Ovary (tissue), 9 donors: ENCODE results near the gene GLT1D1. TPM values are rescaled to one million over a fixed set of nuclear protein-coding genes. Genes with fewer than 3 reads are reported as not detected.

Experiments used
- DNase-seq, 5 donors: peaks; one replicate each; pipeline ENCODE4 v3.0.0-alpha.2; 2019 to 2020
- H3K27ac ChIP-seq, 2 donors: fragments of 200-600 bp; one replicate each; pipeline versions ENCODE4 v1.5.1 to v1.8.0; 2019 to 2022
- H3K27me3 ChIP-seq: fragments of 200-600 bp; one replicate; pipeline ENCODE4 v1.8.0; 2022
- H3K36me3 ChIP-seq: fragments of 200-600 bp; sonication (generic); one replicate; pipeline ENCODE4 v1.5.1; 2019
- H3K4me1 ChIP-seq: one replicate; pipeline ENCODE4 v1.8.1; 2013; ENCODE audit warnings: mild to moderate bottlenecking, moderate library complexity; ENCODE audit not compliant: insufficient read depth
- H3K4me3 ChIP-seq: fragments of 200-600 bp; sonication (generic); one replicate; pipeline ENCODE4 v1.5.1; 2017
- H3K9me3 ChIP-seq, 2 donors: fragments of 200-600 bp in 1 of 2; sonication (generic) in 1 of 2; one replicate each; pipeline versions ENCODE4 v1.5.1 to v1.8.1; 2013 to 2019; ENCODE audit warnings: mild to moderate bottlenecking in 1 of 2, moderate library complexity in 1 of 2
- EP300 ChIP-seq: sonication (generic); formaldehyde crosslinking; IDR thresholded peaks from one replicate; pipeline ENCODE4 v1.6.1; 2017; ENCODE audit warnings: antibody characterized with exemption
- POLR2A ChIP-seq: fragments of 450-650 bp; IDR thresholded peaks from one replicate; pipeline ENCODE4 v1.6.1; 2017; ENCODE audit warnings: antibody characterized with exemption, mild to moderate bottlenecking, moderate library complexity
- WGBS, 3 donors: extraction: QIAGEN DNeasy Blood & Tissue Kit in 1 of 3; methylation state at CpG; one replicate each; pipeline versions ENCODE4 v1.1.5 to v1.1.7; 2013 to 2017; 5-methylcytosine and 5-hydroxymethylcytosine counted together
- intact Hi-C, 4 donors: fragments of 100-400 bp; cut with DNase I; formaldehyde crosslinking; loops; one replicate each; pipeline versions ENCODE4 v1.11.0 to v1.15.1; 2022 to 2023
- polyA plus RNA-seq, 2 donors: library from polyadenylated mRNA; stranded (reverse); fragments of 200-250 nt in 1 of 2; fragments of 350-450 nt in 1 of 2; fragmentation: Illumina TruSeq in 1 of 2; extraction: RNeasy Lipid Tissue Mini Kit (QIAGEN cat#74804) in 1 of 2; gene quantifications; one replicate each; pipeline ENCODE4 v1.2.3, GENCODE V29; 2013 to 2014
- total RNA-seq, 7 donors: library from RNA; depleted of rRNA in 2 of 7; stranded (reverse); fragments of >200 nt in 2 of 7; fragmentation: NEBNext Ultra II Directional in 3 of 7; extraction: Animal tissue kit (Norgen Biotek cat#: 25700) in 3 of 7; gene quantifications; one replicate each; pipeline versions ENCODE4 v1.1.0 to v1.2.4, GENCODE V29; 2016 to 2023
- TF ChIP-seq, protein P1 (sequence below), 3 donors: fragments of 450-650 bp in 2 of 3; fragments of 200-600 bp in 1 of 3; IDR thresholded peaks; one replicate each; pipeline versions ENCODE4 v1.5.1 to v1.8.0; 2016 to 2022; ENCODE audit warnings: antibody characterized with exemption in 3 of 3, mild to moderate bottlenecking in 1 of 3
- donor health status: DM: no; HTN: no; CAD: no; lungs with moderate emphysema.
- donor health status: DM: no; HTN: no; CAD: no.
- donor health status: Bipolar disorder and iron deficiency.
- donor health status: DM: yes; HTN: yes; CAD: no.
- donor health status: DM: no; HTN: no; CAD: no.
- donor health status: DM: yes; HTN: yes; CAD: no.

The GLT1D1 gene
- total and polyA plus RNA-seq, 9 donors: 0.12 to 0.61 (median 0.24) TPM; not detected in 1

DNA sequence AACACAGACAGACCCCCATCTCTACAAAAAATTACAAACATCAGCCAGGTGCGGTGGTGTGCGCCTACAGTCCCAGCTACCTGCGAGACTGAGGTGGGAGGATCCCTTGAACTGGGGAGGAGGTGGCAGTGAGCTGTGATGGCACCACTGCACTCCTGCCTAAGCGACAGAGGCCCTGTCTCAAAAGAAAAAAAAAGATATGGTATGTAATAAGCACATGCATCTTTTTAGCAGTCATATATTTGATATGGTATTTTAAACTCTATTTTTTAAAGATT lies 36.7 kb upstream of the GLT1D1 start:
- Histone ChIP-seq H3K27me3 (no peaks in the 10 kb centered on the region), H3K27ac (no peak overlapping the region), H3K36me3 (no peaks in the 10 kb centered on the region), H3K4me3 (no peak overlapping the region), H3K4me1 (peaks cover 9% of the 10 kb centered on the region), H3K9me3 (no peaks in the 10 kb centered on the region)
- WGBS, 3 donors: 93 to 98% (median 96%) methylated on average over 4 of the region's 4 CpGs
- intact Hi-C loops: no loop called here
- TF ChIP-seq EP300: no peak
- TF ChIP-seq, protein P1, sequence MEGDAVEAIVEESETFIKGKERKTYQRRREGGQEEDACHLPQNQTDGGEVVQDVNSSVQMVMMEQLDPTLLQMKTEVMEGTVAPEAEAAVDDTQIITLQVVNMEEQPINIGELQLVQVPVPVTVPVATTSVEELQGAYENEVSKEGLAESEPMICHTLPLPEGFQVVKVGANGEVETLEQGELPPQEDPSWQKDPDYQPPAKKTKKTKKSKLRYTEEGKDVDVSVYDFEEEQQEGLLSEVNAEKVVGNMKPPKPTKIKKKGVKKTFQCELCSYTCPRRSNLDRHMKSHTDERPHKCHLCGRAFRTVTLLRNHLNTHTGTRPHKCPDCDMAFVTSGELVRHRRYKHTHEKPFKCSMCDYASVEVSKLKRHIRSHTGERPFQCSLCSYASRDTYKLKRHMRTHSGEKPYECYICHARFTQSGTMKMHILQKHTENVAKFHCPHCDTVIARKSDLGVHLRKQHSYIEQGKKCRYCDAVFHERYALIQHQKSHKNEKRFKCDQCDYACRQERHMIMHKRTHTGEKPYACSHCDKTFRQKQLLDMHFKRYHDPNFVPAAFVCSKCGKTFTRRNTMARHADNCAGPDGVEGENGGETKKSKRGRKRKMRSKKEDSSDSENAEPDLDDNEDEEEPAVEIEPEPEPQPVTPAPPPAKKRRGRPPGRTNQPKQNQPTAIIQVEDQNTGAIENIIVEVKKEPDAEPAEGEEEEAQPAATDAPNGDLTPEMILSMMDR (IDR thresholded peaks at IDR 0.05): no peak
- TF ChIP-seq POLR2A: no peak
- DNase-seq: no peak

DNA sequence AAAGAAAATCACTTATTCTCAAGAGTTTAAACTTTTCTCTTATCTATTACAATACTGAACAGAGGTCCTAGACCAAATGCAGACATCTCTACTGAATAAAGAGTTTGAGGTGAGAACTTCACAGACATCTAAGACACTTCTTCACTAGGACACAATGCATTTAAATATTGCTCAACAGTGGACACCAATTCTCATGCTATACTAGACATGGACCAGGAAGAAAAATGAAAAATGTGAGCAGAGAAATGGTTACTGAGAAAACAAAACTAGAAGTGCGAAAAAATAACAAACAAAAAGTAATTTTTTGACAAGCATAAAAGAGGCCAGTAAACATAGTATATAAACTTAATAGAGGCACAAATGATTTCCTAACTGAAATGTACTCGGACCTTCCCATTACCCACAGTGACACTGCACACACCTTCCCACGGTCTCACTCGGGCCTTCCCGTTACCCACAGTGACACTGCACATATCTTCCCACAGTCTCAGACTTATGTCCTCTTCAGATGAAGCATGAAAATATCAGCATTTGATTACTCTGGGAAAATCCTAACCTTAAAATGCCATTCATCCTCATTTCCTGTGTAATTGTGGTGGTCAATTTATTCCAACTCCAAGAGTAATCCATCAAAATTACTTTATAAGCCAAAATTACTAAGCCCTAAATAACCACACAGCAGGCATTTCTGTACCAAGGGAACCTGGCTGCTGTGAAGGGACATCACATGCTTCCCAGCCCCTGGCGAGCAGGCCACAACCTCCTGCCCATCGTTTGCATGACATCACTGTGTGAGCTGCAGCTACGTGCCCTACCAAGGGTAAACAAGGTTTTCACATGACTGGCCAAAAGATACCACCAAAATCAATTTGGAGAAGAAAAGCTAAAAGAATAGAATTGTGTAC lies 35.9 kb upstream of the GLT1D1 start:
- TF ChIP-seq, protein P1 (IDR thresholded peaks at IDR 0.05): no peak
- TF ChIP-seq POLR2A: no peak
- TF ChIP-seq EP300: no peak
- Histone ChIP-seq H3K9me3 (no peaks in the 10 kb centered on the region), H3K4me1 (peaks cover 9% of the 10 kb centered on the region), H3K4me3 (no peak overlapping the region), H3K27ac (no peak overlapping the region), H3K27me3 (no peaks in the 10 kb centered on the region), H3K36me3 (no peaks in the 10 kb centered on the region)
- 58 to 63% (median 59%) methylated on average over 8 of the region's 8 CpGs for WGBS, 3 donors
- DNase-seq: no peak
- intact Hi-C loops: no loop called here

DNA sequence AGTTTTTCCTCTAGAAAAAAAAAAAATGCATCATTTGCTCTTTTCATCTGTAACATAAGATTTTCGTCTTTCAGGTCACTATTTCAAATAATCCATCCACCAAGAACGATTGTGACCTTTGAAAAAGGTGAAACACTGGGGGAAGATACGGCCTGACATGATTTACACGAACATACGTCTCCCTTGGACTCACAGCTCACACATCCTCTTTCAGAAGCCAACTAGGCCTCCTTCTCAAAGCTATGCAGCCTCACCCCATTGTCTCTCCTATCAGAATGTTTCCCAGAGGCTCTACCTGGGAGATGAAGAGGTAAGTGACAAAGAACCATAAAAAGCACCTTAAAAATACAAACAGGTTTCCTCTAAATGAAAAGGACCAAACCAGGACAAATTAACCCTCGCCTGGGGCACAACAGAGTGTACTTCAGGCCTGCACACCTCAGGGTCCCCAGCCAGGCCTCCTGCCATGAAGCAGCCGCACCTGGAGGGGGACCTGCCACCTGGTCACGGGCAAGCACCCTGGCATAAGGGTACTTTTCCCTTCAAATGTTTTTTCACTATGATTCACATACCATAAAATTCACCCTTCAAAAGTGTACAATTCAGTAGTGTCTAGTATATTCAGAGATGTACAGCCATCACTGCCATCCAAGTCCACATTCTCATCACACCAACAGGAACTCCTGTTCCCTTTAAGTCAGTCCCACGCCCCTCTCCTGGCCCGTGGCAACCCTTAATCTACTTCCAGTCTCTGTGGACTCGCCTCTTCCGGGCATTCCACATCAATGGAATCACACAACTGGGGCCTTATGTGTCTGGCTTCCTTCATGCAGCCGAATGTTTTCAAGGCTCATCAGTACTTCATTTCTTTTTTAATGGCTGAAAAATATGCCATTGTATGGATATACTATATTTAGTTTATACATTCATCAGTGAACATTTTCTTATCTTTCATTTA lies 34.9 kb upstream of the GLT1D1 start:
- peaks cover 11% of the 10 kb centered on the region for H3K4me1 ChIP-seq
- no peaks in the 10 kb centered on the region for H3K9me3 ChIP-seq
- no peak overlapping the region for H3K27ac ChIP-seq
- no peaks in the 10 kb centered on the region for H3K36me3 ChIP-seq
- no peak for DNase-seq
- TF ChIP-seq, protein P1 (IDR thresholded peaks at IDR 0.05): no peak
- no peak overlapping the region for H3K4me3 ChIP-seq
- intact Hi-C loops: no loop called here
- H3K27me3 ChIP-seq: no peaks in the 10 kb centered on the region
- WGBS, 3 donors: 52 to 68% (median 67%) methylated on average over 13 of the region's 13 CpGs

DNA sequence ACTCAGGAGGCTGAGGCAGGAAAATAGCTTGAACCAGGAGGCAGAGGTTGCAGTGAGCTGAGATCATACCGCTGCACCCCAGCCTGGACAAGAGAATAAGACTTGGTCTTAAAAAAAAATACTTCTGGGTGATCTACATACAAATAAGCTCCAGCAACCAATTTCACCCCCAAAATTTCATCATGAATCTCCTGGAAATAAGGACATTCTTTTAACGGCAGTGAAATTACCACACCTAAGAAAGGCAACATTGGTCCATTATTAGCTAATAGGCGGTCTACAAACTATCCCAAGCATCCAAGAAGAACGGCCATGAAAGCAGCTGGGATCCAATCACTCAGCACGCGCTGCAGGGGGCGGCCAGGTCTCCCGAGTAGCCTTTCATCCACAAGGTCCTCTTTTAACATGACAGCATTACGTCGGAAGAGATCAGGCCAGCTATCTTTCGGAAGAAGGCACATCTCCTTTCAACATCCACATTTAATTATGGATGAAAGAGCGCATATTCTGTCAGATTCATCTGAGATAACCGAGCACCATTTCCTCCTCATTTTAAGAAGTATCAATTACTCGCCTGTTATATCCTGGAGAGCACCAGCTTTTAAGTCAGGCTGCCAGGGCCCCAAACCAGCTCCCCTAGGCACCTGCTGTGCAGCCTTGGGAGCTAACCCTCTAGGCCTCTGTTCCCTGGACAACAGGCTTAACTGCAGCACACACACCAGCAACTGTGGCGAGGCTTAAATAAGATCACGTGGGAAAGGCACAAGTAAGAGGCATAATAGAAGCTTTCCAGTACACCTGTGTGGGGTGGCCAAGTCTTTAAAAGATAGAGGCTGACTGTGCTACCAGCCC lies 33.8 kb upstream of the GLT1D1 start:
- Histone ChIP-seq H3K4me1 (peaks cover 11% of the 10 kb centered on the region), H3K9me3 (no peaks in the 10 kb centered on the region), H3K27me3 (no peaks in the 10 kb centered on the region), H3K36me3 (no peaks in the 10 kb centered on the region), H3K4me3 (no peak overlapping the region), H3K27ac (no peak overlapping the region)
- TF ChIP-seq POLR2A: no peak
- TF ChIP-seq, protein P1 (IDR thresholded peaks at IDR 0.05): no peak
- no peak for TF ChIP-seq EP300
- WGBS, 3 donors: 83 to 91% (median 86%) methylated on average over 16 of the region's 16 CpGs
- intact Hi-C loops: no loop called here
- no peak for DNase-seq
